T-helper 1 cell treated with Interleukin-12 subunit alpha and Interleukin-12 subunit beta and Interleukin-4 antibody, amounts not matched to agents 30 ng/mL and 1 ng/mL, for 36 hours (primary cell): ENCODE results near the gene PTPRA. TPM values are rescaled to one million over a fixed set of nuclear protein-coding genes. Genes with fewer than 3 reads are reported as not detected.
"Not testable (repeated sequence)": the region's sequence is repeated elsewhere in the genome, so short reads cannot be mapped to it uniquely, and the experiment has no call there.

ENCODE experiments used
- intact Hi-C: fragments of 100-400 bp; cut with micrococcal nuclease; formaldehyde crosslinking; loops from one replicate; pipeline ENCODE4 v1.15.1; 2024
- total RNA-seq: library from RNA; stranded (reverse); gene quantifications from 2 replicates; pipeline ENCODE4 v1.2.3, GENCODE V29; 2022

Gene PTPRA
- total RNA-seq, 1 donor from 2014 or later: 67.0 TPM

DNA sequence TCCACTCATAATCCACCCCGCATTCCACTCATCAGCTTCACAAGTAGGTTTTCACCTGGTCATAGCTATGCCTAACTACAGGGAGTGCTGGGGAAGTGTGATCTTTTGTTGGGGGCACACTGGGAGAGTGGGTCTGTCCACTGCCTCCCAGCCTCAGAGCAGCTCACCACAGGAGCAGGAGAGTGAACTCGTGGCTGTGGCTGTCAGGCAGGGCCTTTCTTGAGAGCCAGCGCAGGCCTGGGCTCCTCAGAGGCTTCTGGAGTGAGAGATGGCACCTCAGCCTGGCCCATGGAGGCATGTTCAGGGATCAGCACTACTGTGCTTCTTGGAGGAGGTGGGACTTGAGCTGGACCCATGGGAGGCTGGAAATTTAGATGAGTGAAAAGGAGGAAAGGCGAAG is 166.1 kb downstream of the PTPRA start:
- intact Hi-C loops: no loop called here

- intact Hi-C loops: no loop called here
Measured at GRCh38 chr20:3040086-3040485, 166.8 kb downstream of the PTPRA start.

- intact Hi-C loops: no loop called here
Measured at GRCh38 chr20:3041854-3042409, 168.7 kb downstream of the PTPRA start.

- intact Hi-C loops: no loop called here
Measured at GRCh38 chr20:3042625-3043024, 169.3 kb downstream of the PTPRA start.

DNA sequence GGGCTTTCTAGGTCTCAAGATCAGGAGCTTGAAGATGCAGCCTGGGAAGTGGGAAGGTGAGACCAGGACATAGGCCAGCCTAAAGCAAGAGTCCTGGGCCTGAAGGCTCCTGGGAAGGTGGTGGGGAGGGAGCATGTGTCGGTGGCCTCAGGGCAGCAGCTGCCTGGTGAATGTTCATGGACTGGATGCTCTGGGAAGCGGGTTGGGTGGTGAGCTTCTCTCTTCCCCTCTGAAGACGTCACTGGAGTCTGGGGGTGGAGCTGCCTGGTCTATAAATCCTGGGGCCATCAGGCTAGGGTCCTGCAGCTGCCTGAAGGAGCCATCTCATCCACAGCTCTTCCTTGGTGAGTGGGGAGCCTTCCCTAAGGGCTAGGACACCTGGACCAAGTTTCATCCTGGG is 170.0 kb downstream of the PTPRA start, which contains the start of gene GNRH2:
TSS of gene GNRH2 (plus strand) at position 301 of the 400 bp plus-strand sequence. CDS start 793 bp downstream, outside the sequence.
- intact Hi-C loops: no loop called here

GRCh38 chr20:3044336-3044965 is 171.2 kb downstream of the PTPRA start:
- intact Hi-C loops: loop anchor here (2.0 kb wide), 1 partner anchor 128 kb away; the partner anchor contains the start of gene LZTS3

DNA sequence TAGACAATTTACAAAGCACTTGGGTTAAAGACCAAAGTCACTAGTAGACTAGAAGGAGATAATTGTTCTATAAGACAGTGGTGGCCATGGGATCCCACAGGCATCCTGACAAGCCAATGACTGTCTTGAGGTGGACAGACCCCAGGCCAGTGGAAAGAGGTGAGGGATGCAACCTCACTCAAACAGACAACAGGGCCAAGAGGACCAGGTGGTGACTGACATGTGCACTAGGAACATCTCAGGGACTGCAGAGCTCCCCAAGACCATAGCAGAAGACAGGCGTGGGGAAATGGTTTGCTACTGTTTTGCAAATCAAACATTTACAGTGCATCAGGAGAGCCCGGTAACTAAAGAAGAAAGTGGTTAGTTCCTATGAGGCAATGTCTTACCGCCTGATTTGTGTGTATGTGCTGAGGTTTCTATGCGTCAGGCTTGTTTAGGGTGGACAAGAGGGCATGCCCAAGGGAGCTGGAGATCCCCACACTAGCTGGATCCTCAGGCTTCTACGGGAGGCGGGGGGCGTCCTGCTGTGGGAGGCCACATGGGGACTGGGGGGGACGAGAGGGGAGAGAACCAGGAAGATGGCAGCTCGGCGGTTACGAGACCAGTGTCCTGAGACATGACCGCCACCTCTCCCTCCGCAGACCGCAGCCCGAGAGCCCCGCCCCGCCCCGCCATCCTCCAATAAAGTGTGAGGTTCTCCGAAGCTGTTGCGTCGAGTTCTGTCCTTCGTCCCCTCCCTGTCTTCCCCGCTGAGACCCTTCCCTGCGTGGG is 171.9 kb downstream of the PTPRA start:
- intact Hi-C loops: loop anchor here (1.0 to 5.0 kb wide), 6 partner anchors 128 to 427 kb away; partner anchors contain the start of genes ATRN, DDRGK1, LZTS3 and PTPRA

DNA sequence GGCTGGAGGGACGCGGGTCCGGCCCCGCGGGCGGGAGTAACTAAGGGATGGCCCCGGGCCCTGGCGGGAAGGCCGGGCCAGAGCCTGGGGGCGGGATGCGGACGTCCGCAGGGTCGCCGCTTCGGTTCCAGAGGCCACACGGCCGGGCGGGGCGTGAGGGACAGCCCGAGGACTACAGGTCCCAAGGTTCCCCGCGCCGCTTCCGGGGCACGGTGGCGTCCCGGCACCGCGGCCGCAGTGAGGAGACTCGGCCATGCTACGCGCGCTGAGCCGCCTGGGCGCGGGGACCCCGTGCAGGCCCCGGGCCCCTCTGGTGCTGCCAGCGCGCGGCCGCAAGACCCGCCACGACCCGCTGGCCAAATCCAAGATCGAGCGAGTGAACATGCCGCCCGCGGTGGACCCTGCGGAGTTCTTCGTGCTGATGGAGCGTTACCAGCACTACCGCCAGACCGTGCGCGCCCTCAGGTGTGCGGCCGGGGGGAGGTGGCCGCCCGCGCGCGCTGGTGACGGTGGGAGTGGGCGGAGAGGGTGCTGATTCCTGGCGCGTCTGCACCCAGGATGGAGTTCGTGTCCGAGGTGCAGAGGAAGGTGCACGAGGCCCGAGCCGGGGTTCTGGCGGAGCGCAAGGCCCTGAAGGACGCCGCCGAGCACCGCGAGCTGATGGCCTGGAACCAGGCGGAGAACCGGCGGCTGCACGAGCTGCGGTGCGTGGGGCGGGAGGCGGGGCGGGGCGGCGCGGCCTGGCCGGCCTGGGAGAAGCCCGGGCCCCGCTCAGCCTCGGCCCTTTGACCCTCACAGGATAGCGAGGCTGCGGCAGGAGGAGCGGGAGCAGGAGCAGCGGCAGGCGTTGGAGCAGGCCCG is 172.8 kb downstream of the PTPRA start, which contains the start of gene MRPS26:
TSS of gene MRPS26 (plus strand) at position 237 of the 861 bp plus-strand sequence. CDS start at position 254, 17 bp downstream.
- intact Hi-C loops: loop anchor here (1.0 to 5.0 kb wide), 7 partner anchors 111 to 426 kb away; partner anchors contain the start of genes ATRN, DDRGK1, LZTS3 and PTPRA

GRCh38 chr20:3046677-3047462 is 173.6 kb downstream of the PTPRA start:
- intact Hi-C loops: loop anchor here (2.0 to 5.0 kb wide), 2 partner anchors 110 to 425 kb away; partner anchors contain the start of gene ATRN

DNA sequence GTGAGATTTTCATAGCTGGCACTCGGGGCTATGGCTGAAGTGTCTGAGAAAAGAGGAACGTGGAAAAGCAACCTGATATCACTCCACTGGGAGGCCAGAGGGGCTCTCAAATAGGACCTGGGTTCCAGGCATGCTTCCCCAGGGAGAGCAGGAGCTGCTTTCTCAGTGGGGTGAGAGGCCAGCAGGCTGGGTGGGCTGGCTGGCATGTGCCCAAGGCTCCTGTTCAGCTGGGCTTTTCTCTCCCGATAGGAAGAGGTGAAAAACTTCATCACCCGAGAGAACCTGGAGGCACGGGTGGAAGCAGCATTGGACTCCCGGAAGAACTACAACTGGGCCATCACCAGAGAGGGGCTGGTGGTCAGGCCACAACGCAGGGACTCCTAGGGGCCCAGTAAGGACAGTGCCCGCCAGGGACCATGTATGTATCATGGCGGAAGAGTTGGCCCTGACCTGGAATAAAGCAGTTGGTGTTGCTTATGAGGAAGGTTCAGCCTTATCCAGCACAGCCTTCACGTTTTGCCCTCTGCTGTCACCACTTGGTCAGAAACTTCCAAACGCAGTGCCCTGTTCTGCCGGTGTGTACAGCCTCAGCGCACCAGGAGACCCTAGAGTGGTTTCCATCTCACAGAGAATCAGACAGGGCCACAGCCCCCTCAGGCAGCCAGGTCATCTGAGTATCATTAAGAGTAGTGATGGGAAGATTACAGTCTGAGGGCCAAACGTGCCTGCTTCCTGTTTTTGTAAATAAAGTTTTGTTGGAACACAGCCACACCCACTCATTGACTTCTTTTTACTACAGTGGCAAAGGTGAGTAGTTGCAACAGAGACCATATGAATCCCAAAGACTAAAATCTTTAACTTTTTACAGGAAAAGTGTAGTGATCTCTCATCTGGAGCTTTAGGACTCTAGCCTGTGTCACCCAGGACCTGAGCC is 174.5 kb downstream of the PTPRA start:
- intact Hi-C loops: loop anchor here (2.0 to 5.0 kb wide), 2 partner anchors 109 to 425 kb away; partner anchors contain the start of gene ATRN

- intact Hi-C loops: no loop called here
Measured at GRCh38 chr20:3051385-3052019, 178.2 kb downstream of the PTPRA start.

DNA sequence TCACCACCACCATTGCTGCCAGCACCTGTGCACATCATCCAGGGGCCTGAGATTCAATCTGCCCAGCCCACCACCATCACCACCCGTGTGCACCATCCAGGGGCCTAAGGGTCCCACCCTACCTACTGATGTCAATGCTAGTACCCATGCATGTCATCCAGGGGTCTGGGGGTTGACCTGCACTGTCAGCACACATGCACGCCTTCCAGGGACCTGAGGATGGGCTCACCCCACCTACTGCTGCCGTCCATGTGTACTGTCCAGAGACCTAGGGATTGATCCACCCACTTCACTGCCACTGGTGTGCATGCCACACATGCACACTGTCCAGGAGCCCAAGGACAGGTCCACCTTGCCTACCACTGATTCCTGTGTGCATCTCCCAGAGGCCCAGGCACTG is 186.2 kb downstream of the PTPRA start:
- intact Hi-C loops: no loop called here

DNA sequence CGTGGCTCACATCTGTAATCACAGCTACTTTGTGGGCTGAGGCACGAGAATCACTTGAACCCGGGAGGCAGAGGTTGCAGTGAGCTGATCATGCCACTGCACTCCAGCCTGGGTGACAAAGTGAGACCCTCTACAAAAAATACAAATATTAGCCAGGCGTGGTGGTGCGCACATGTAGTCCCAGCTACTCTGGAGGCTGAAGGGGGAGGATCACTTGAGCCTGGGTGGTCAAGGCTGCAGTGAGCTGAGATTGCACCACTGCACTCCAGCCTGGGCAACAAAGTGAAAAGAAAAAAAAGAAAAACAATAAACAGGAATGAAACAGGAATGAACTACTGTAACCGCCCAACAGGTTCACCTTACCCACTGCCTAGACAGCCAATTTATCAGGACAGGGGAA is 190.8 kb downstream of the PTPRA start:
- intact Hi-C loops: not testable (repeated sequence)

GRCh38 chr20:3067139-3068014 is 194.1 kb downstream of the PTPRA start:
- intact Hi-C loops: no loop called here

DNA sequence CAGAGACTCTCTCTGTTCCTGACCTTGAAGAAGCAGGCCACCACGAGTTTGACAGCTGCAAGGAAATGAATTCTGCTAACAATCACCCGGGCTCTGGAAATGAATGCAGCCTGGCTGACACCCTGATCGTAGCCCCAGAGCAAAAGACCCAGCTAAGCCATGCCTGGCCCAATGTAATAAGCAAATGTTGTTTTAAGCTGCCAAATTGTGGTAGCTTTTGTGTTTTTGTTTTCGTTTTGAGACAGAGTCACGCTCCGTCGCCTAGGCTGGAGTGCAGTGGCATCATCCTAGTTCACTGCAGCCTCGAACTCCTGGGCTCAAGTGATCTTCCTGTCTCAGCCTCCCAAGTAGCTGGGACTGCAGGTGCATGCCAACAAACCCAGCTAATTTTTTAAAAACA is 194.8 kb downstream of the PTPRA start:
- intact Hi-C loops: no loop called here

DNA sequence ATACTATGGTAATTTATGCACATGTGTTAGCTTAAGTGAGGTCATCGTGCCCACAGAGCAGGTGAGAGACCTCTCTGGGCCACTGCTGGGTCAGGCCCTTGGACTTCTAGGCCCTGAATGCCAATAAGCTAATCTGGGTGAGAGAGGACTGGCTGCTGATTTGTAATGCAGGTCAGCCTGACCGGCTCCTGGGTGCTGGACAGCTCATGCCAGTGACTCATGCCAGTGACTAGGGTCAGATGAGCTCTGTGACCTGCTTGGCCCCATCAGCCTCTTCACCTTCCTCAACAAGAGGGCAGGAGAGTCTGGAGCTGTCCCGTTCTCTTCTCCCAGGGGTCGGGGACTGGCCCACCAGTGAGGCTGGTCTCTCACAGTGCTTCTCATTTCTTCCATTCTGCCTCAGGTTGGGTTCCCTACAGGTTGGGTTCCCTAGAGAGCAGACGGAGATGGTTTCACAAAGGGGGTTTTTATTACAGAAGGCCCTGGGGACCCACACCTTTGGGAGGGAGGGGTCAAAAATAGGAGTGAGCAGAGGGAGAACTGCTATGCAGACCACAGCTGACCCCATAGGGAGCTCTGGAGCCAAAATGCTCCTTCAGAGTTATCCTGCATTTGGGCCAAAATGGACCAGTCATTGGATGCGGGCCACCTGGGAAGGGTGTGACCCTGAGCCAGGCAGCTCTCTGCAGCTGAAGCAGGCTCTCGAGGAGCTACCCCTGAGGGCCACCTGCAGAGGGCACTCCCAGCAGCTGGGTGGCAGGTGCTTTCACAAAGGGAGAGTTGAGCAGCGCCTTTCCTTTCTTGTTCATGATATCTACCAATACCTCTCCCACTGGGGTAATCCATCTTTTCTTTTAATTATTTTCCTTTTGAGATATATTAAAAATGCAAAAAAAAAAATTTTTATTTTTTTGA is 196.0 kb downstream of the PTPRA start:
- intact Hi-C loops: loop anchor here (1.0 kb wide), 1 partner anchor 46 kb away; no protein-coding TSS in a partner anchor
